Karpas-422 (cell line): ENCODE results near the gene PCDHA4. TPM values are rescaled to one million over a fixed set of nuclear protein-coding genes. Genes with fewer than 3 reads are reported as not detected.

Experiments used
- DNase-seq: peaks from one replicate; pipeline ENCODE4 v3.0.0-alpha.2; 2015
- H2AFZ ChIP-seq: fragments of 200-600 bp; sonication (generic); 2 replicates; pipeline ENCODE4 v1.6.1; 2014; ENCODE audit warnings: antibody characterized with exemption, low read length, mixed read lengths
- H3K27ac ChIP-seq: fragments of 200-600 bp; sonication (generic); 2 replicates; pipeline ENCODE4 v1.5.1; 2014; ENCODE audit warnings: mild to moderate bottlenecking, low read length, moderate library complexity
- H3K27me3 ChIP-seq: fragments of 200-600 bp; sonication (generic); 2 replicates; pipeline ENCODE4 v1.6.1; 2014; ENCODE audit warnings: low read length, mixed read lengths
- H3K36me3 ChIP-seq: fragments of 200-600 bp; sonication (generic); 2 replicates; pipeline ENCODE4 v1.6.1; 2014; ENCODE audit warnings: low read length, mixed read lengths; ENCODE audit not compliant: insufficient read depth
- H3K4me1 ChIP-seq: fragments of 200-600 bp; sonication (generic); 2 replicates; pipeline ENCODE4 v1.6.1; 2014; ENCODE audit warnings: mild to moderate bottlenecking, low read length, mixed read lengths
- H3K4me2 ChIP-seq: fragments of 200-600 bp; sonication (generic); 2 replicates; pipeline ENCODE4 v1.6.1; 2014; ENCODE audit warnings: low read length, low read depth, mild to moderate bottlenecking; ENCODE audit not compliant: poor library complexity, severe bottlenecking
- H3K4me3 ChIP-seq: fragments of 200-600 bp; sonication (generic); 2 replicates; pipeline ENCODE4 v1.5.1; 2014; ENCODE audit warnings: mild to moderate bottlenecking, antibody characterized with exemption, low read length, mixed read lengths
- H3K79me2 ChIP-seq: fragments of 200-600 bp; sonication (generic); 2 replicates; pipeline ENCODE4 v1.6.1; 2014; ENCODE audit warnings: mild to moderate bottlenecking, low read length, mixed read lengths
- H3K9ac ChIP-seq: fragments of 200-600 bp; sonication (generic); 2 replicates; pipeline ENCODE4 v1.6.0; 2014; ENCODE audit warnings: low read length
- H3K9me2 ChIP-seq: fragments of 200-600 bp; sonication (generic), shearing (Covaris generic); replicated peaks from 2 replicates; pipeline ENCODE4 v1.6.0; 2014; ENCODE audit warnings: mild to moderate bottlenecking, low read length, moderate library complexity; ENCODE audit not compliant: insufficient read depth
- H3K9me3 ChIP-seq: fragments of 300-700, 200-600 bp; sonication (generic); 2 replicates; pipeline ENCODE4 v1.6.1; 2014; ENCODE audit warnings: low read length, mixed read lengths
- H4K20me1 ChIP-seq: fragments of 200-600 bp; sonication (generic); 2 replicates; pipeline ENCODE4 v1.6.1; 2014; ENCODE audit warnings: mild to moderate bottlenecking, antibody characterized with exemption, low read length, low read depth; ENCODE audit not compliant: insufficient read depth
- total RNA-seq: library from RNA; depleted of rRNA; stranded (reverse); fragments of >200 nt; shearing (Covaris generic); gene quantifications from 2 replicates; pipeline ENCODE4 v1.2.3, GENCODE V29; 2014; ENCODE audit warnings: low replicate concordance; rRNA removed

PCDHA4 gene
- total RNA-seq, 1 experiment from 2014 or later = not detected

DNA sequence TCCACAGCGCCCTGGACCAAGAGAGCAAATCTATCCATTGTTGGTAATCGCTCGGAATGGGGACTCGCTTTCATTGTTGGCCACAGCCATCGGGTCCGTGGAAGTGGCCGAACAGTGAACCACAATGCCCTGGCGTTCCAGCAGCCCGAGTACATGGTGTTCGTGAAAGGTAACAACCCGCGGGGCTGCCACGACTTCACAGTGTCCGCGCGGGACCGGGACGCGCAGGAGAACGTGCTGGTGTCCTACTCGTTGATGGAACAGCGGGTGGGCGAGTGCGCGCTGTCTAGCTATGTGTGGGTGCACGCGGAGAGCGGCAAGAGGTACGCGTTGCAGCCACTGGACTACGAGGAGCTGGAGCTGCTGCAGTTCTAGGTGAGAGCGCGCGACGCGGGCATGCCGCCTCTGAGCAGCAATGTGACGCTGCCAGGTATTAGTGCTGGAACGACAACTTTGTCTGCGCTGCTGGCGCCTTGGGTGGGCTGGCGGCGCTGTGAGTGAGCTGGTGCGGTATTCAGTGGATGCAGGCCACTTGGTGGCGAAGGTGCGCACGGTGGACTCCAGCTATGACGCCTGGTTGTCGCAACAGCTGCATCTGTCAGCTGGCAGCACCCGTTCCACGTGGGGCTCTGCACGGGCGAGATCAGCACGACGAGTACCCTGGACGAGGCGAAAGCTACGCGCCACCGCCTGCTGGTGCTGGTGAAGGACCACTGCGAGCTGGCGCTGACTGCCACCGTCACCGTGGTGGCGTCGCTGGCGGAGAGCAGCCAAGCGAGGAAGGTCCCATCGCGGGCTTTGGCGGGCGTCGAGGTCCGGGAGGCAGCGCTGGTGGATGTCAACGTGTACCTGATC lies 55.8 kb downstream of the PCDHA4 start:
- Histone ChIP-seq H3K4me2 (no peak overlapping the region), H2AFZ (no peak overlapping the region), H3K9me2 (no peaks in the 10 kb centered on the region), H3K27ac (no peak overlapping the region), H3K4me3 (no peak overlapping the region), H4K20me1 (no peaks in the 10 kb centered on the region), H3K4me1 (no peaks in the 10 kb centered on the region), H3K36me3 (no peaks in the 10 kb centered on the region), H3K27me3 (no peaks in the 10 kb centered on the region), H3K9me3 (no peaks in the 10 kb centered on the region), H3K79me2 (no peaks in the 10 kb centered on the region), H3K9ac (no peak overlapping the region)
- DNase-seq = no peak

Other genes starting within 250 kb of the PCDHA4 start
- gene SRA1, start 249.6 kb upstream of the PCDHA4 start, total RNA-seq = 27.1 and 45.7 TPM in 2 replicates
- 33.2 and 42.2 TPM in 2 replicates for gene APBB3, start 242.5 kb upstream of the PCDHA4 start, total RNA-seq
- 19.0 and 33.5 TPM in 2 replicates for gene SLC35A4, start 242.2 kb upstream of the PCDHA4 start, total RNA-seq
- gene CD14, start 173.9 kb upstream of the PCDHA4 start, total RNA-seq = not detected in 2 replicates
- gene TMCO6, start 167.6 kb upstream of the PCDHA4 start, total RNA-seq = 23.8 and 29.9 TPM in 2 replicates
- gene NDUFA2, start 159.4 kb upstream of the PCDHA4 start, total RNA-seq = 126 and 131 TPM in 2 replicates
- 101 and 106 TPM in 2 replicates for gene IK, start 159.2 kb upstream of the PCDHA4 start, total RNA-seq
- gene WDR55, start 142.2 kb upstream of the PCDHA4 start, total RNA-seq = 15.9 and 21.5 TPM in 2 replicates
- 0.71 and 2.0 TPM in 2 replicates for gene DND1, start 133.5 kb upstream of the PCDHA4 start, total RNA-seq
- 29.9 and 61.0 TPM in 2 replicates for gene HARS1, start 115.7 kb upstream of the PCDHA4 start, total RNA-seq
- 18.1 and 18.3 TPM in 2 replicates for gene HARS2, start 115.6 kb upstream of the PCDHA4 start, total RNA-seq
- gene ZMAT2, start 106.6 kb upstream of the PCDHA4 start, total RNA-seq = 18.1 and 20.6 TPM in 2 replicates
- not detected in 2 replicates for gene PCDHA1, start 20.9 kb upstream of the PCDHA4 start, total RNA-seq
- gene PCDHA2, start 12.2 kb upstream of the PCDHA4 start, total RNA-seq = not detected in 2 replicates
- not detected in 2 replicates for gene PCDHA3, start 6.0 kb upstream of the PCDHA4 start, total RNA-seq
- gene PCDHA5, start 14.5 kb downstream of the PCDHA4 start, total RNA-seq = not detected in 2 replicates
- not detected in 2 replicates for gene PCDHA6, start 20.9 kb downstream of the PCDHA4 start, total RNA-seq
- not detected in 2 replicates for gene PCDHA7, start 27.2 kb downstream of the PCDHA4 start, total RNA-seq
- gene PCDHA8, start 34.1 kb downstream of the PCDHA4 start, total RNA-seq = not detected in 2 replicates
- not detected in 2 replicates for gene PCDHA9, start 41.3 kb downstream of the PCDHA4 start, total RNA-seq
- not detected in 2 replicates for gene PCDHA10, start 48.8 kb downstream of the PCDHA4 start, total RNA-seq
- not detected in 2 replicates for gene PCDHA11, start 61.9 kb downstream of the PCDHA4 start, total RNA-seq
- gene PCDHA12, start 68.2 kb downstream of the PCDHA4 start, total RNA-seq = not detected in 2 replicates
- not detected in 2 replicates for gene PCDHA13, start 75.1 kb downstream of the PCDHA4 start, total RNA-seq
- not detected in 2 replicates for gene PCDHAC1, start 119.2 kb downstream of the PCDHA4 start, total RNA-seq
- gene PCDHAC2, start 159.4 kb downstream of the PCDHA4 start, total RNA-seq = not detected in 2 replicates
- not detected in 2 replicates for gene PCDHB1, start 244.3 kb downstream of the PCDHA4 start, total RNA-seq